ENCODE results near the gene PCSK7. TPM values are rescaled to one million over a fixed set of nuclear protein-coding genes. Genes with fewer than 3 reads are reported as not detected.

Gene PCSK7
- total and polyA plus RNA-seq, 2 of the 8 experiments (the other 6 are each of a cell fraction or from before 2014, with no cell fraction given), result 23.4 to 38.5 TPM

DNA sequence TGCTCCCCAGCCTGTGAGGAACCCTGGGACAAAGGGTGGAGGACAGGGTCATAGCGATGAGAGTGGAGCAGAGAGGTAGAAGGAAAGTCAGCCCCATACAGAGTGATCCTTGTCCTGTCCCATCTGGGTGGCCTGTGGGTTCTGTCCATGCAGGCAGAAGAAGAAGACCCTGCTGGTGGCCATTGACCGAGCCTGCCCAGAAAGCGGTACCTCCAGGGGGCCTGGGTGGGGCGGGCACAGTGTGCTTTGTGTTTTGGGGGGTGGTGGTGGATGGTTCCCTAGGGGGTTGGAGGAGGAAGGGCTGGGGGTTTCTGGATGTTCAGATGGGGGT, 45.5 kb downstream of the PCSK7 start (continued):
- no peak for TF ChIP-seq RFX5 (IDR thresholded peaks at IDR 0.05; ENCODE audit: borderline replicate concordance, low read depth, low read length)
- TF ChIP-seq CEBPB (IDR thresholded peaks at IDR 0.05; ENCODE audit: low read depth, low read length), result no peak
- no peak for TF ChIP-seq SP2 (IDR thresholded peaks at IDR 0.05; ENCODE audit: low read length)
- TF ChIP-seq KDM1A (IDR thresholded peaks at IDR 0.05; ENCODE audit: borderline replicate concordance, low read length), result no peak

Data from H1 (cell line).